DOHH2 (cell line): ENCODE data around the gene TBXA2R.

Source experiments
- CTCF ChIP-seq: fragments of 200-600 bp; sonication (generic); IDR thresholded peaks from one replicate; pipeline ENCODE4 v1.5.1; 2014; ENCODE audit warnings: antibody characterized with exemption, mild to moderate bottlenecking, low read depth, low read length; ENCODE audit not compliant: poor library complexity, severe bottlenecking
- EZH2phosphoT487 ChIP-seq: fragments of 200-600 bp; sonication (generic); IDR thresholded peaks from 2 replicates; pipeline ENCODE4 v1.6.1; 2017; ENCODE audit warnings: borderline replicate concordance, mild to moderate bottlenecking, antibody characterized with exemption, low read length, moderate library complexity, mixed read lengths

DNA sequence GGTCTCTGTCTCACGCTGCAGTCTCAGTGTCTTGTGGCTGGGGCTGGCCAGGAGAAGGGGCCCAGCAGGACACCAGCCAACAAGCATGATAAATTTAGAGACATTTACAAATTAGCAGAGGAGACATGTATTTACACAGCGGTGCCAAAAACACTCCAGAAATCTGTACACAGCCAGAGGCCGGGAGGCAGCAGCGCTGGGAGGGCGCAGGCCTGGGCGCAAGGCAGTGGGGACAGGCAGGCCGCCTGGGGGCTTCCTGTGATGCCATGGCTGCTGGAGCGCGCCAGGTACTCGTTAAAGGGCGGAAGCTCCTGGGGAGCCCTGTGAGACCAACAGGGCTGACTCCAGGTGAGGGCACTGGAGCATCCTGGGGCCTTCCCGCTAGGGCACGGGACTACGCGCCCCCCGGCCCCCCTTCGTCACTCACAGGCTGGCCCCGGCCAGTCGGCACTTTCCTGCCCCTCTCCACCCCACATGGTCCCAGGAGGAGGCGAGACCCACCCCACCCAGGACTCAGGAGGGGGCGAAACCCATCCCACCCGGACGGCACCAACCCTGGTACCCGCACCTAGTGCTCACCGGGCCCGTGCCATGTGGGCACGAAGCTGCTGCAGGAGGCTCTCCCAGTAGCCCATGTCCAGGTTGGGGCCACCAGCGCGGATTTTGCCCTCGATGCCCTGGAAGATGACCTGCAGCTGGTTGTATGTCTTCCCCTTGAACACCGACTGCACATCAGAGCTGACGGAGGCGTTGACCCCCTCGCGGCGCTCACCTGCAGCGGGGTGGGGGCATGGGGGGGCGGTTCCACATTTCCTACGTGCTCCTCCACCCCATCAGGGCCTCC lies 7.4 kb upstream of the TBXA2R start:
- no peak for TF ChIP-seq CTCF
- no peak for TF ChIP-seq EZH2phosphoT487
